Endothelial cell (in vitro differentiated cells): ENCODE data around the gene DUXB. TPM values are rescaled to one million over a fixed set of nuclear protein-coding genes. Genes with fewer than 3 reads are reported as not detected.

Source experiments
- DNase-seq: peaks from one replicate; pipeline ENCODE4 v3.0.0; 2021; ENCODE audit warnings: low spot score
- H3K27ac Mint-ChIP-seq: one replicate; pipeline ENCODE4 v1.8.0; 2021; ENCODE audit warnings: mixed read lengths, inconsistent platforms; ENCODE audit not compliant: unreplicated experiment
- H3K27me3 Mint-ChIP-seq: one replicate; pipeline ENCODE4 v1.8.0; 2021; ENCODE audit warnings: mild to moderate bottlenecking, moderate library complexity, mixed read lengths, inconsistent platforms; ENCODE audit not compliant: unreplicated experiment
- H3K36me3 Mint-ChIP-seq: one replicate; pipeline ENCODE4 v1.8.0; 2021; ENCODE audit warnings: mild to moderate bottlenecking, low read depth, mixed read lengths, inconsistent platforms; ENCODE audit not compliant: unreplicated experiment
- H3K4me1 Mint-ChIP-seq: one replicate; pipeline ENCODE4 v1.8.0; 2021; ENCODE audit warnings: mild to moderate bottlenecking, mixed read lengths, inconsistent platforms; ENCODE audit not compliant: unreplicated experiment
- H3K4me3 Mint-ChIP-seq: one replicate; pipeline ENCODE4 v1.8.0; 2021; ENCODE audit warnings: mild to moderate bottlenecking, mixed read lengths, inconsistent platforms; ENCODE audit not compliant: unreplicated experiment
- H3K9me3 Mint-ChIP-seq: one replicate; pipeline ENCODE4 v1.8.0; 2021; ENCODE audit warnings: mixed read lengths, inconsistent platforms; ENCODE audit not compliant: unreplicated experiment
- CTCF ChIP-seq: fragments of 200-600 bp; sonication (generic); IDR thresholded peaks from one replicate; pipeline ENCODE4 v1.5.0; 2021; ENCODE audit warnings: antibody characterized with exemption; ENCODE audit not compliant: unreplicated experiment
- total RNA-seq: library from RNA; stranded (reverse); fragmentation: NEBNext Ultra II Directional; extraction: Animal tissue kit (Norgen Biotek cat#: 25700); gene quantifications from one replicate; pipeline ENCODE4 v1.2.1, GENCODE V29; 2021; ENCODE audit not compliant: unreplicated experiment

DUXB gene
- total RNA-seq, 1 donor from 2014 or later, result not detected

- peaks cover 3% of the 10 kb centered on the region for H3K36me3 Mint-ChIP-seq
Measured at GRCh38 chr16:75742424-75743047, 41.3 kb upstream of the DUXB start.

GRCh38 chr16:75733305-75734211 lies 32.3 kb upstream of the DUXB start:
- Mint-ChIP-seq H3K4me1 (no peaks in the 10 kb centered on the region), H3K36me3 (no peaks in the 10 kb centered on the region), H3K9me3 (peaks cover 10% of the 10 kb centered on the region), H3K27ac (no peak overlapping the region), H3K4me3 (no peak overlapping the region), H3K27me3 (peaks cover 2% of the 10 kb centered on the region)
- no peak for TF ChIP-seq CTCF
- DNase-seq, result no peak

More at GRCh38 chr16:75742424-75743047, 41.3 kb upstream of the DUXB start:
- no peak for TF ChIP-seq CTCF
- Mint-ChIP-seq H3K4me3 (no peak overlapping the region), H3K9me3 (peaks cover 8% of the 10 kb centered on the region), H3K27ac (no peak overlapping the region), H3K27me3 (peaks cover 2% of the 10 kb centered on the region), H3K4me1 (no peaks in the 10 kb centered on the region)
- no peak for DNase-seq

- H3K4me3 Mint-ChIP-seq, result no peak overlapping the region
- H3K9me3 Mint-ChIP-seq, result peaks cover 10% of the 10 kb centered on the region
- no peaks in the 10 kb centered on the region for H3K27me3 Mint-ChIP-seq
- no peaks in the 10 kb centered on the region for H3K4me1 Mint-ChIP-seq
- no peak overlapping the region for H3K27ac Mint-ChIP-seq
- TF ChIP-seq CTCF, result no peak
- no peaks in the 10 kb centered on the region for H3K36me3 Mint-ChIP-seq
- no peak for DNase-seq
Measured at GRCh38 chr16:75732871-75733270, 31.6 kb upstream of the DUXB start.

- Mint-ChIP-seq H3K9me3 (peaks cover 7% of the 10 kb centered on the region), H3K27me3 (peaks cover 2% of the 10 kb centered on the region), H3K36me3 (no peaks in the 10 kb centered on the region), H3K27ac (no peak overlapping the region), H3K4me3 (no peak overlapping the region), H3K4me1 (no peaks in the 10 kb centered on the region)
- no peak for DNase-seq
- TF ChIP-seq CTCF, result no peak
Measured at GRCh38 chr16:75727221-75727620, 26.0 kb upstream of the DUXB start.

GRCh38 chr16:75726390-75726789 lies 25.1 kb upstream of the DUXB start, which contains the start of gene CPHXL:
Gene CPHXL (minus strand): TSS chr16:75726490. CDS start chr16:75726442, 48 bp downstream.
- H3K4me3 Mint-ChIP-seq, result no peak within 1 kb of the TSS
- no peaks in the 10 kb centered on the region for H3K36me3 Mint-ChIP-seq
- peaks cover 2% of the 10 kb centered on the region for H3K27me3 Mint-ChIP-seq
- no peak for DNase-seq
- no peak within 1 kb of the TSS for H3K27ac Mint-ChIP-seq
- no peak for TF ChIP-seq CTCF
- H3K4me1 Mint-ChIP-seq, result no peaks in the 10 kb centered on the region
- peaks cover 7% of the 10 kb centered on the region for H3K9me3 Mint-ChIP-seq
